Hematopoietic multipotent progenitor cell treated with erythropoietin and hydrocortisone succinate and interleukin-3 and kit ligand, for 4 days (in vitro differentiated cells): Measurements from ENCODE around the gene REP15.
A peak's percentile ranks its signal among the peaks of the same experiment; 100 is the strongest.
"Not testable (repeated sequence)": the region's sequence is repeated elsewhere in the genome, so short reads cannot be mapped to it uniquely, and the experiment has no call there.

Source experiments
- DNase-seq: peaks from one replicate; pipeline ENCODE4 v3.0.0-alpha.2; 2015

The REP15 gene

GRCh38 chr12:27696293-27696652 lies at the start of gene REP15:
Gene REP15 (plus strand): TSS chr12:27696447. CDS start chr12:27696563, 116 bp downstream.
- no peak for DNase-seq

GRCh38 chr12:27650011-27650410 lies 46.2 kb upstream of the REP15 start:
- no peak for DNase-seq

GRCh38 chr12:27651201-27651600 lies 45.0 kb upstream of the REP15 start:
- DNase-seq, result no peak

- DNase-seq, result peak; percentile 75
Observed at GRCh38 chr12:27652174-27652763, 44.0 kb upstream of the REP15 start.

GRCh38 chr12:27653661-27654060 lies 42.6 kb upstream of the REP15 start:
- no peak for DNase-seq

DNA sequence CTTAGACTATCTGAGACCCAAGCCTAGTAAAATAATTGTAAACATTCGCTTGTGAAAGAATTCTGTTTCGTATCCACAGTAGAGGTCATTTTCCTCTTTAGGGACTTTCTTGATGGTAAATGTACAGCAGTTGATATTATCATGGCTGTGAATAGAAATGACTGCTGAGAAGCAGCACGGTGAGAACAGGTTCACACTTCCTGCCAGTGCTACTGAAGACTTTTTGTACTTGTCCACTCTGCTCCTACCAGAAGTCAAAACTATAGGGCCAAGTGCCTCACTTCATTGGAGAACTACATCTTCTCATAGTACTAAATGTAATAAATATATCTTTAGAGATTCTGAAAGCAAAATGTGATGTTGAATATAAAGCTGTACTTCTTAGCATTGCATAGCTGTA lies 40.8 kb upstream of the REP15 start:
- not testable (repeated sequence) for DNase-seq

- no peak for DNase-seq
Observed at GRCh38 chr12:27657296-27657695, 39.0 kb upstream of the REP15 start.

GRCh38 chr12:27665704-27666103 lies 30.5 kb upstream of the REP15 start:
- no peak for DNase-seq

- DNase-seq, result no peak
Observed at GRCh38 chr12:27666510-27666909, 29.7 kb upstream of the REP15 start.

DNA sequence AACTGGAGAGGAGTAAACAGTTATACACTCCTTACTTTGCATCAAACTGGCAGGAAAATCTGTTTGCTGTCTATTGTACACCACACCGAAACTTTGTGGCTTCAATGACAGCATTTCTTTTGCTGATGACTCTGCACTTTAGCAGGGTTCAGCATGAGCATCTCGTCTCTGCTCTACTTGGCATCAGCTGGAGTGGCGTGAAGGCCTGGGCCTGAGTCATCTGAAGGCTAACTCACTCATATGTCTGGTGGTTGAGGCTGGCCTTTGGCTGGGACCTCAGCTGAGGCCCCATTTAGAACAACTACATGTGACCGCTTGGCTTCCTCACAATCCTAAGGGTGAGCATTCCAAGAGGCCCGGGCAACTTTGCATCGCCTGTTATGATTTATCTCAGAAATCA lies 28.7 kb upstream of the REP15 start:
- peak; percentile 10 for DNase-seq

GRCh38 chr12:27672051-27672450 lies 24.2 kb upstream of the REP15 start:
- no peak for DNase-seq

DNA sequence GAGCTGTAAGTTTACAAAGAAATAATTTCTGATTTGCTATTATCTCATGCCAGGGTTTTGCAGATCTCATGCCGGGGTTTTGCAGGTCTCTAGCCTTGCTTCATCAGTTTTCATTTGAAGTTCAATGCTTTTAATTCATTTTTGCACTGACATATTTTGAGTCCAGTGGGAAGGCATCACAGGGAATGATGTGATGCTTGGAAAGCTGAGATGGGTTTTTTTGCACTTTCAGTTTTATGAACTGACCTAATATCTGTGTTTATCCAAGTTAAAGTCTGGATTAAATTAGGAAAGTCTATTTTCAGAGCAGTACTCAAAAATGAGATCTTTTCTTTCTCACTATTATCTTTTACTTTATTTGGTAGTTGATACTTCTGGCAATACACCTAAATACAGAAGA lies 23.6 kb upstream of the REP15 start:
- DNase-seq, result no peak

DNA sequence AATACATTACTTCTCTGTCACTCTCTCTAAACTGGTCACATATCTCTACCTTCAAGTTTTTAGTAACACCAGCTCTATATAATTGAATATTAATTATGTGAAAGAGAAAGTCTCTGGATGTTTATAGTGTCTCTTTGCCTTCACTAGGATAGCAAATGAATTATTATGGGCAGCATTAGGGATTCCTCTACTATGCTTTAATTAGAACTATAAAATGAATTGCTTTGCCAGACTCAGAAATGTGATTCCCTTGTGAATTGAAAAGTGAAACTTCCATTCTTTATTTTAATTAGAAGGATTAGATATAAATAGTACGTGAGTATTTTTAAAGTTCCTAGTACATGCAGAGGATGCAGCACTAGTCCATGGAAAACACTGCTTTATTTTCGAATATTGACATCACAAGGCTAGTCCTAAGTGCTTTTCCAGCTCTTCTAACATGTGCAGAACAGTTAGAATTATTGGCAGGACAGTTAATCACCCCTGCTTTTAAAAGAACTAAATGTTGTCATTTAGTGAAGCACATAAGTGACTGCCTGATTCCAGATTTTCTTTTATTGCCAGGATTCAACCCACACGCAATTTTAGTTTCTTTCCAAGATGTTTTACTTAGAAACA lies 23.0 kb upstream of the REP15 start:
- no peak for DNase-seq

- DNase-seq, result no peak
Observed at GRCh38 chr12:27674989-27675388, 21.3 kb upstream of the REP15 start.

DNA sequence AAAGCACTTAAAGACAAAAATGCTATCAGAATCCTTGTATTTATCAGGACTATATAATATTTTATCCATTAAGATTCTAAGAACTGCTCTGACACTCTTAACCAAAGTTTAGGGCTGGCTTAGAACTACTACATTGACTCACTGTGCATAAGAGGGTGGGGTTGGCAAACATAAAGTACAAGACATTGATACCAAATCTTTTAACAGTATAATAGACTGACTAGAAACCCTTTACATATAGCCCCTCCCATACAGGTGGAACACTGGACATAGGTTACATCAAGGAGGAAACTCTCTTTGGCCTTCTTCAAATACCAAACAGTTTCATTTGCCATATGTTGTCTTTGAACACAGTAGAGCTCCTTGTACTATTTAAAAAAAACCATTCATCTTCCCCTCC lies 15.6 kb upstream of the REP15 start:
- no peak for DNase-seq

- no peak for DNase-seq
Observed at GRCh38 chr12:27682534-27682933, 13.7 kb upstream of the REP15 start.

DNA sequence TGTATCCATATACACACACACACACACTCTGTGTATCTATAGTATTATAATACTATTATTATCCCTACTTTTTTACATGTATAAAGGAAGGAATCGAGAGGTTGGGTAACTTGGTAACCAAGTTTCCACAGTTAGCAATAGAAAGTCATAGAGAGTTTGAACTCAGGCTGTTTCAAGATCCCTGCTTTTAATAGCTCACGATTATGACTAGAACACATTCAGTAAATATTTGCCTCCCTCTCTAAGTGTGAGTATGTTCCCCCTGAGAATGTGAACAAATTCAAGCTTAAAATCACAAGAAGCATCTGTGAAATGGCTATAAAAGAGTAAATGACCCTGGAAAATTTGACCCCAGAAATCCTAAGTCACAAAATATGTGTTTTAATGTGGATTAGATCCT lies 11.0 kb upstream of the REP15 start:
- no peak for DNase-seq

DNA sequence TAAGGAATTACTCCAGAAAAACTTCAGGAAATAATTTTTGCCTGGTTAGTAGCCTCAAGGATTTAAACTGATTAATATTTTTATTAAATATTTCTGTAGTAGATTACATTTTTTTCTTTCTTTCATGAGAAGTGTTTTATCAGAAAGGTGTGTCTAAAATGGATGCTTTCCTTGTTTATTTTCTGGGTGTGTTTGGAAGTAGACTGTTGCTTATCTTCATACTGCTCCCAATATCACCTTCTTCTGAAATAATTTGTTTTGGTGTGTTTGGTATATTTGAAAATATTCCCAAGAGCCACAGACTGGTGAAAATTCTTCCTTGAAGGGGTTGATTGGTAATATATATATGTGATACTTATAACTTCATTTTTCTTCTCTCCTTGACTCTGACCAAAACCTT lies 10.1 kb upstream of the REP15 start:
- no peak for DNase-seq

GRCh38 chr12:27688671-27689070 lies 7.6 kb upstream of the REP15 start:
- no peak for DNase-seq

DNA sequence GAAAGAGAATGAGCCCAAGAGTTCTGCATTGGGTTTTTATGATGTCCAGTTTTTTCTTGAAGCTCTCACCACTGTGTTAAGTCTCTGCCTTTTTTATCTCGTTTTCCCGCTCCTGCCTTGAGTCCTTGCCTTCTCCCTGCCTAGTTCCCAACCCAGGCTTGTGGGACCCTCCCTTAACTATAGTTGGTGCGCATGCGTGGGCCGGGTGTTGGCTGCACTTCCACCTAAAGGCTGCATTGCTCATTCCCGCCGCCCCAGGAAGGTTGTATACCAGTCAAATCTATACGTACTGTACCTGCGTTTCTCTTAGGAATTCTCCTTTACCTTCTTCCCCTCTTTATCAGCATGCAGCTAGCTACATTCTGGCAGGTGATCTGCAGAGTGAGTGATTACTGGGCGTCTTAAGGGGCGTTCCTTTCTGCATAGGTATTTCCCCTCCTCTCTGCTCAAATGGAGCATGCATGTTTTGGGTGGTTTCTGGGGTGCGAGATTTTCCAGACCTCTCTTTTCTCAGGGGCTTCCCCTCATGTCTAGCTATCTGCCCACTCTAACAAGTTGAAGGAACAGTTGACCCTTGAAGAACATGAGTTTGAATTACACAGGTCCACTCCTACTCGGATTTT lies 6.6 kb upstream of the REP15 start:
- no peak for DNase-seq

GRCh38 chr12:27693403-27693802 lies 2.8 kb upstream of the REP15 start:
- no peak for DNase-seq

GRCh38 chr12:27695556-27696292 lies 523 bp upstream of the REP15 start:
- no peak for DNase-seq

DNA sequence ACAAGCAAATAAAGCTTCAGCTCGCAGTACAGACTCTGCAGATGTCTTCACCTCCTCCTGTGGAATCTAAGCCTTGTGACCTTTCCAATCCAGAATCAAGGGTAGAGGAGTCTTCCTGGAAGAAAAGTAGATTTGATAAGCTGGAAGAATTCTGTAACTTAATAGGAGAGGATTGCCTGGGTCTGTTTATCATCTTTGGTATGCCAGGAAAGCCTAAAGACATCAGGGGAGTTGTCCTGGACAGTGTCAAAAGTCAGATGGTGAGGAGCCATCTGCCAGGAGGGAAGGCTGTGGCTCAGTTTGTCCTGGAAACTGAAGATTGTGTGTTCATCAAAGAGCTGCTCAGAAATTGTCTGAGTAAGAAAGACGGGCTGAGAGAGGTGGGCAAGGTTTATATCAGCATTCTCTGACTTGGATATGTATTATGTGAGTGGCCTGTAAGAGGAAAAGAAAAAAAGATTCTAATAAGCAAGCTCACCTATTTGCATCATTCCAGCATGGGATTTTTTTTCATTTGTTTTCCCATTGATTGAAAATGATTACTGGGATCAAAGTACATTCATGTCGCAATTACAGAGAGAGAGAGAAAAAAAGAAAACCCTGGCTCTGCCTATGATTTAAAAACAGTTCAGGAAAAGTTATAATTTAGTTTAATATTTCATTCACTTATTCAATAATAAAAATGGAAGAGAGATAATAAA lies 767 bp downstream of the REP15 start:
- DNase-seq, result no peak
